ENCODE results near the gene METTL25B. TPM values are rescaled to one million over a fixed set of nuclear protein-coding genes. Genes with fewer than 3 reads are reported as not detected.

METTL25B gene
- total and polyA plus RNA-seq, 2 experiments from 2014 or later: 19.5 to 25.4 TPM

DNA sequence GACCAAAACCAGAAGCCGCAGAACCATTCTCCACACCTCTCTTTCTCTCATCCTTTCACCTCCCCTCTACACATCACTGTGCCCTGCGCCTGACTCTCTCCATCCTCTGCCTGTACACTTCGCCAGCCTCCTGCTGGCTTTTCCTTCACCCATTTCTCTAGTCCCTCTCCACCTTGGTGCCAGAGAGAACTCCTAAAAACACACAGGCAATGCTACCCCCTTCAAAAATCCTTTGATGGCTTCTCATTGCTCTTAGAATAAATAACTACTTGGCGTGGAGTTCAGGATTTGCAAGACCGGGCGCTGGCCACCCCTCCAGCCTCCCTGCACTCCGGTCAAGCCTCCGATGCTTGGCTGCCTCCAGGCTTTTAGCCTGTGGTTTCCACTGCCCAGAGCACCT is 31.5 kb upstream of the METTL25B start:
- H3K36me3 ChIP-seq: peaks cover 18% of the 10 kb centered on the region
- H3K4me3 ChIP-seq: no peak overlapping the region
- H3K27ac ChIP-seq: no peak overlapping the region
- TF ChIP-seq CTCF (IDR thresholded peaks at IDR 0.05; ENCODE audit: low read depth, low read length): no peak
- H3K27me3 ChIP-seq: no peaks in the 10 kb centered on the region
- peaks cover 28% of the 10 kb centered on the region for H3K4me1 ChIP-seq (ENCODE audit: low read depth)
- DNase-seq (ENCODE audit: low read depth in 1 of 2, low spot score in 1 of 2): no peak
- no peaks in the 10 kb centered on the region for H3K9me3 ChIP-seq (ENCODE audit: low read depth)

GRCh38 chr1:156697481-156697880 is 30.8 kb upstream of the METTL25B start:
- Histone ChIP-seq H3K4me1 (ENCODE audit: low read depth) (peaks cover 21% of the 10 kb centered on the region), H3K9me3 (ENCODE audit: low read depth) (no peaks in the 10 kb centered on the region), H3K27ac (no peak overlapping the region), H3K27me3 (no peaks in the 10 kb centered on the region), H3K4me3 (no peak overlapping the region), H3K36me3 (peaks cover 18% of the 10 kb centered on the region)
- no peak for TF ChIP-seq CTCF (IDR thresholded peaks at IDR 0.05; ENCODE audit: low read depth, low read length)
- no peak for DNase-seq (ENCODE audit: low read depth in 1 of 2, low spot score in 1 of 2)

DNA sequence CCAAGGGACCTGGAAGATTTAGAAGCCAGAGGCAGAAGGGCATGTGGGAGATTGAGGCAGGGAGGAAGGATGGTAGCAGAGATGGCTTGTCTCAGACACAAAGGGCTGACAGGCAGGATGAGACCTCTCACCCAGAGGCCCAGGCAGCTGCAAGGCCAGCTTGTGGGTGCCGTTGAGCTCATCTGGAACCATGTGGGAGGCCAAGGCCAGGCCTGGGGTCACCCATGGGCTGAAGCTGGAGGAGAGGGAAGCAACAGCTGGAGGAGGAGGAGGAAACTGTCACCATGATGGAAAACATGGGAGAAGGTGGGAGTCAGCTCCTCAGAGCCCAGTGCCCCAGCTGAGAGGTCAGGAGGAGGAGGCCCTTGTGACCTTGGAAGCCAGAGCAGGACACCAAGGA is 29.3 kb upstream of the METTL25B start:
- H3K36me3 ChIP-seq: peaks cover 18% of the 10 kb centered on the region
- no peak for TF ChIP-seq CTCF (IDR thresholded peaks at IDR 0.05; ENCODE audit: low read depth, low read length)
- H3K4me3 ChIP-seq: no peak overlapping the region
- H3K27ac ChIP-seq: peak overlapping the region; percentile 43
- H3K9me3 ChIP-seq (ENCODE audit: low read depth): no peaks in the 10 kb centered on the region
- no peaks in the 10 kb centered on the region for H3K27me3 ChIP-seq
- DNase-seq (ENCODE audit: low read depth in 1 of 2, low spot score in 1 of 2): no peak
- peaks cover 17% of the 10 kb centered on the region for H3K4me1 ChIP-seq (ENCODE audit: low read depth)

- peak overlapping the region; percentile 59 for H3K27ac ChIP-seq
- TF ChIP-seq CTCF (IDR thresholded peaks at IDR 0.05; ENCODE audit: low read depth, low read length): no peak
- no peak overlapping the region for H3K4me3 ChIP-seq
- DNase-seq (ENCODE audit: low read depth in 1 of 2, low spot score in 1 of 2): no peak
- H3K27me3 ChIP-seq: no peaks in the 10 kb centered on the region
- H3K9me3 ChIP-seq (ENCODE audit: low read depth): no peaks in the 10 kb centered on the region
- H3K4me1 ChIP-seq (ENCODE audit: low read depth): peaks cover 9% of the 10 kb centered on the region
- H3K36me3 ChIP-seq: peaks cover 18% of the 10 kb centered on the region
Measured at GRCh38 chr1:156700736-156701531, 27.3 kb upstream of the METTL25B start.

DNA sequence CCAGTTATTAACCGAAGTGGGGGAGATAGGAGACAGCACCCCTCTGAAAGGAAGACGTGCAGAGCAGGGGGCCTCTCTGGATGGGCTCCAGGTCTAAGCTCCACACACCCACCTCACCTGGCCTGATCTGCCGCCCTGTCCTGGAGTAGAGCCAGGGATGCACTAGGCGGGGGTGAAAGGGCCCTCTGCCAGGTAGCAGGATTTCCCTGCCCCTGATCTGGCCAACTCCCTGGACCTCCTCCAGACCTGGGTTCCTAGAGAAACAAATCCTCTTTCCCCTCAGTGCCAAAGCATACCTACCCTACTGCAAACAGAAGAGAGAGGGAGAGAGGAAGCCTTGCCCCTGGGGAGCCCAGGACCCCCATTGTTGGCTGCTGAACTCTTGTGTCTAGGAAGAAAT is 24.9 kb upstream of the METTL25B start:
- Histone ChIP-seq H3K4me3 (peak overlapping the region; percentile 77), H3K27ac (no peak overlapping the region), H3K36me3 (peaks cover 18% of the 10 kb centered on the region), H3K9me3 (ENCODE audit: low read depth) (no peaks in the 10 kb centered on the region), H3K4me1 (ENCODE audit: low read depth) (peaks cover 28% of the 10 kb centered on the region), H3K27me3 (no peaks in the 10 kb centered on the region)
- no peak for DNase-seq (ENCODE audit: low read depth in 1 of 2, low spot score in 1 of 2)
- TF ChIP-seq CTCF (IDR thresholded peaks at IDR 0.05; ENCODE audit: low read depth, low read length): no peak

All from cardiac muscle cell (in vitro differentiated cells and primary cell).